Heart right ventricle (tissue), 16 donors: ENCODE measurements around the gene IL17B. TPM values are rescaled to one million over a fixed set of nuclear protein-coding genes. Genes with fewer than 3 reads are reported as not detected.
A peak's percentile ranks its signal among the peaks of the same experiment; 100 is the strongest.

Experiments
- ATAC-seq, 8 donors: fragments of 200-7000 bp; cut with Tn5 transposase; one replicate each; pipeline ENCODE4 v1.9.1; 2020; ENCODE audit warnings: mild to moderate bottlenecking in 8 of 8, moderate library complexity in 8 of 8, moderate number of reproducible peaks in 1 of 8
- DNase-seq, 2 donors: peaks; one replicate each; pipeline ENCODE4 v3.0.0-alpha.2; 2020
- H3K27ac ChIP-seq, 10 donors: fragments of 200-600 bp; sonication (generic) in 2 of 10; one replicate each; pipeline versions ENCODE4 v1.5.0 to v1.8.0; 2020 to 2022; ENCODE audit warnings: mild to moderate bottlenecking in 3 of 10
- H3K27me3 ChIP-seq, 7 donors: fragments of 200-600 bp; one replicate each; pipeline ENCODE4 v1.8.0; 2021 to 2022; ENCODE audit warnings: mild to moderate bottlenecking in 2 of 7
- H3K36me3 ChIP-seq, 9 donors: fragments of 200-600 bp; sonication (generic) in 1 of 9; one replicate each; pipeline versions ENCODE4 v1.5.0 to v1.8.0; 2020 to 2022; ENCODE audit warnings: mild to moderate bottlenecking in 2 of 9
- H3K4me1 ChIP-seq, 9 donors: fragments of 200-600 bp; sonication (generic) in 1 of 9; one replicate each; pipeline versions ENCODE4 v1.5.0 to v1.8.0; 2020 to 2022; ENCODE audit warnings: mild to moderate bottlenecking in 4 of 9
- H3K4me3 ChIP-seq, 10 donors: fragments of 200-600 bp; sonication (generic) in 2 of 10; one replicate each; pipeline versions ENCODE4 v1.5.0 to v1.8.0; 2020 to 2022; ENCODE audit warnings: mild to moderate bottlenecking in 7 of 10, moderate library complexity in 2 of 10
- H3K9me3 ChIP-seq, 11 donors: fragments of 200-600 bp in 10 of 11; sonication (generic) in 2 of 11; one replicate each; pipeline versions ENCODE4 v1.5.0 to v1.8.0; 2013 to 2022; ENCODE audit warnings: mild to moderate bottlenecking in 2 of 11, control low read depth in 1 of 11, moderate library complexity in 1 of 11
- CTCF ChIP-seq, 9 donors: fragments of 200-600 bp; sonication (generic) in 2 of 9; IDR thresholded peaks; one replicate each; pipeline versions ENCODE4 v1.5.0 to v1.8.0; 2021 to 2022; ENCODE audit warnings: antibody characterized with exemption in 9 of 9, mild to moderate bottlenecking in 5 of 9, moderate library complexity in 1 of 9
- WGBS, 2 donors: extraction: QIAGEN DNeasy Blood & Tissue Kit; methylation state at CpG; one replicate each; pipeline ENCODE4 v1.1.7; 2013; ENCODE audit warnings: inconsistent platforms in 1 of 2; 5-methylcytosine and 5-hydroxymethylcytosine counted together
- intact Hi-C, 10 donors: fragments of 100-400 bp; cut with DNase I; formaldehyde crosslinking; loops; one replicate each; pipeline versions ENCODE4 v1.11.1 to v1.14.2; 2022
- polyA plus RNA-seq, 2 donors: library from polyadenylated mRNA; stranded (reverse); fragments of 200-250 nt; gene quantifications; one replicate each; pipeline ENCODE4 v1.2.3, GENCODE V29; 2013
- total RNA-seq, 10 donors: library from RNA; stranded (reverse); fragmentation: NEBNext Ultra II Directional in 3 of 10; extraction: Animal tissue kit (Norgen Biotek cat#: 25700) in 3 of 10; gene quantifications; one replicate each; pipeline versions ENCODE4 v1.2.1 to v1.2.4, GENCODE V29; 2021 to 2023
- donor health status: Arrhythmogenic right ventricular cardiomyopathy.
- donor health status: ischemic (EF 13 %, LVEDD 7.1; RV severe dilation, severe dysfunction).
- donor health status: healthy with polysubstance abuse.
- donor health status: DM: no; HTN: yes; CAD: no.
- donor health status: DM: no; HTN: no; CAD: no.
- donor health status: ischemic (EF 25% LVEDD 6.9; RV normal size, moderate dysfunction).
- donor health status: ischemic (EF 25% LVEDD 5.7; RV mildly dilated, moderate dysfunction).
- donor health status: healthy.
- donor health status: DM: yes; HTN: yes; CAD: no.
- donor health status: Ischemic cardiomyopathy.
- donor health status: ischemic (EF 35%, LVEDD 5.7; RV mildly dilated, moderate dysfunction).
- donor health status: nonischemic (EF 11% LVEDD 7.7; RV severe dilation, severe dysfunction).
- donor health status: DM: yes; HTN: yes; CAD: no.
- donor health status: PGD.
- donor health status: ischemic (EF 29% LVEDD 5.4; RV normal size, mild dysfunction).
- donor health status: nonischemic (EF 23%, LVEDD 6.1; RV moderate dilation, normal function).

The IL17B gene
- total and polyA plus RNA-seq, 12 donors = 0.44 to 0.83 (median 0.57) TPM; not detected in 9

GRCh38 chr5:149379818-149380374 lies 804 bp upstream of the IL17B start:
- no peak for TF ChIP-seq CTCF (IDR thresholded peaks at IDR 0.05)
- ATAC-seq (no peak), DNase-seq (no peak)
- no peaks in the 10 kb centered on the region for H3K9me3 ChIP-seq
- intact Hi-C loops = loop anchor here in 8 of 10 donors (5.0 kb wide), 3 partner anchors 52 to 187 kb away; no protein-coding TSS in a partner anchor
- peak overlapping the region in 4 of 10 donors; percentile 31 to 94 (median 92) for H3K27ac ChIP-seq
- no peaks in the 10 kb centered on the region for H3K36me3 ChIP-seq
- H3K4me1 ChIP-seq = peaks cover 11 to 48% (median 32%) of the 10 kb centered on the region in 9 donors
- no peak overlapping the region for H3K4me3 ChIP-seq
- WGBS, 2 donors = 76 to 80% methylated on average over 5 of the region's 5 CpGs
- H3K27me3 ChIP-seq = no peaks in the 10 kb centered on the region

- Histone ChIP-seq H3K27me3 (no peaks in the 10 kb centered on the region), H3K36me3 (no peaks in the 10 kb centered on the region), H3K4me1 (peaks cover 9 to 32% (median 22%) of the 10 kb centered on the region in 9 donors), H3K9me3 (no peaks in the 10 kb centered on the region), H3K4me3 (no peak overlapping the region), H3K27ac (peak overlapping the region in 1 of 10 donors; percentile 19)
- no peak for DNase-seq
- ATAC-seq = no peak
- TF ChIP-seq CTCF (IDR thresholded peaks at IDR 0.05) = no peak
- WGBS, 2 donors = 60 to 65% methylated on average over 5 of the region's 5 CpGs
- intact Hi-C loops = loop anchor here in 1 of 10 donors (5.0 kb wide), 1 partner anchor 189 kb away; no protein-coding TSS in a partner anchor
These were observed 761 bp downstream of the IL17B start for GRCh38 chr5:149378241-149378820.

GRCh38 chr5:149376711-149377447 lies 2.2 kb downstream of the IL17B start:
- no peak overlapping the region for H3K27ac ChIP-seq
- WGBS, 2 donors = 96% methylated on average over 7 of the region's 7 CpGs
- intact Hi-C loops = loop anchor here in 1 of 10 donors (5.0 kb wide), 1 partner anchor 190 kb away; no protein-coding TSS in a partner anchor
- H3K9me3 ChIP-seq = no peaks in the 10 kb centered on the region
- peaks cover 4 to 25% (median 9%) of the 10 kb centered on the region in 9 donors for H3K4me1 ChIP-seq
- no peak for DNase-seq
- H3K27me3 ChIP-seq = no peaks in the 10 kb centered on the region
- no peak for TF ChIP-seq CTCF (IDR thresholded peaks at IDR 0.05)
- ATAC-seq = no peak
- H3K4me3 ChIP-seq = no peak overlapping the region
- H3K36me3 ChIP-seq = no peaks in the 10 kb centered on the region

GRCh38 chr5:149376104-149376503 lies 3.0 kb downstream of the IL17B start:
- Histone ChIP-seq H3K9me3 (no peaks in the 10 kb centered on the region), H3K27ac (no peak overlapping the region), H3K27me3 (no peaks in the 10 kb centered on the region), H3K4me1 (peaks cover 0 to 25% (median 9%) of the 10 kb centered on the region in 9 donors), H3K4me3 (no peak overlapping the region), H3K36me3 (no peaks in the 10 kb centered on the region)
- ATAC-seq = no peak
- no peak for DNase-seq
- TF ChIP-seq CTCF (IDR thresholded peaks at IDR 0.05) = no peak
- 94 to 97% methylated on average over 12 of the region's 12 CpGs for WGBS, 2 donors
- intact Hi-C loops = loop anchor here in 1 of 10 donors (5.0 kb wide), 1 partner anchor 191 kb away; no protein-coding TSS in a partner anchor
